GM19468 (cell line): ENCODE results near the gene GAS6.

Source experiments
- ATAC-seq: cut with Tn5 transposase; IDR thresholded peaks from one replicate; pipeline ENCODE4 v1.9.1; 2021; ENCODE audit warnings: mild to moderate bottlenecking, moderate library complexity, moderate number of reproducible peaks; ENCODE audit not compliant: unreplicated experiment; ENCODE audit errors: extremely low read depth

Gene GAS6

GRCh38 chr13:113783200-113783881 is 80.5 kb downstream of the GAS6 start:
- ATAC-seq, result no peak

GRCh38 chr13:113782472-113782871 is 81.4 kb downstream of the GAS6 start:
- ATAC-seq, result no peak

GRCh38 chr13:113781571-113781970 is 82.3 kb downstream of the GAS6 start:
- ATAC-seq, result no peak

GRCh38 chr13:113777311-113778260 is 86.3 kb downstream of the GAS6 start:
- no peak for ATAC-seq

- ATAC-seq, result no peak
These were observed 87.4 kb downstream of the GAS6 start for GRCh38 chr13:113776231-113777125.

- no peak for ATAC-seq
These were observed 88.3 kb downstream of the GAS6 start for GRCh38 chr13:113775451-113776145.

GRCh38 chr13:113774177-113775107 is 89.4 kb downstream of the GAS6 start:
- no peak for ATAC-seq

GRCh38 chr13:113771709-113772331 is 92.1 kb downstream of the GAS6 start:
- ATAC-seq, result no peak

GRCh38 chr13:113770937-113771336 is 92.9 kb downstream of the GAS6 start:
- no peak for ATAC-seq
